Spleen (tissue), 13 donors: ENCODE measurements around the gene METTL18. TPM values are rescaled to one million over a fixed set of nuclear protein-coding genes. Genes with fewer than 3 reads are reported as not detected.

ENCODE experiments used
- DNase-seq: peaks from one replicate; pipeline ENCODE4 v3.0.0-alpha.2; 2020
- H3K27ac ChIP-seq, 8 donors: fragments of 200-600 bp; sonication (generic) in 7 of 8; 1 replicate in 4 of 8; 2 replicates in 4 of 8; pipeline versions ENCODE4 v1.5.0 to v1.8.0; 2016 to 2021; ENCODE audit warnings: inconsistent platforms in 4 of 8, mild to moderate bottlenecking in 4 of 8, moderate library complexity in 1 of 8
- H3K27me3 ChIP-seq, 7 donors: fragments of 200-600 bp; sonication (generic) in 6 of 7; replicated peaks in 1 of 7; 1 replicate in 4 of 7; 2 replicates in 3 of 7; pipeline versions ENCODE4 v1.5.0 to v1.8.0; 2016 to 2021; ENCODE audit warnings: inconsistent platforms in 3 of 7, mild to moderate bottlenecking in 1 of 7
- H3K36me3 ChIP-seq, 6 donors: fragments of 200-600 bp; sonication (generic) in 5 of 6; 1 replicate in 4 of 6; 2 replicates in 2 of 6; pipeline versions ENCODE4 v1.5.0 to v1.8.0; 2016 to 2021; ENCODE audit warnings: inconsistent platforms in 2 of 6
- H3K4me1 ChIP-seq, 6 donors: fragments of 200-600 bp; sonication (generic) in 5 of 6; 1 replicate in 3 of 6; 2 replicates in 3 of 6; pipeline versions ENCODE4 v1.5.0 to v1.8.0; 2016 to 2021; ENCODE audit warnings: inconsistent platforms in 3 of 6
- H3K4me3 ChIP-seq, 8 donors: fragments of 200-600 bp; sonication (generic) in 7 of 8; 1 replicate in 4 of 8; 2 replicates in 4 of 8; pipeline versions ENCODE4 v1.5.0 to v1.8.0; 2016 to 2021; ENCODE audit warnings: inconsistent platforms in 4 of 8, mild to moderate bottlenecking in 4 of 8, moderate library complexity in 2 of 8
- H3K9me3 ChIP-seq, 8 donors: fragments of 200-600 bp; sonication (generic) in 7 of 8; 1 replicate in 4 of 8; 2 replicates in 4 of 8; pipeline versions ENCODE4 v1.5.0 to v1.8.0; 2016 to 2021; ENCODE audit warnings: inconsistent platforms in 4 of 8
- POLR2A ChIP-seq, 3 donors: fragments of 450-650 bp; IDR thresholded peaks; one replicate each; pipeline ENCODE4 v1.5.1; 2017; ENCODE audit warnings: antibody characterized with exemption in 3 of 3, mild to moderate bottlenecking in 1 of 3
- POLR2AphosphoS5 ChIP-seq, 3 donors: sonication (generic); formaldehyde crosslinking; IDR thresholded peaks; one replicate each; pipeline ENCODE4 v1.5.1; 2017; ENCODE audit warnings: antibody characterized with exemption in 3 of 3
- WGBS, 5 donors: extraction: QIAGEN DNeasy Blood & Tissue Kit in 3 of 5; methylation state at CpG; one replicate each; pipeline versions ENCODE4 v1.1.5 to v1.1.7; 2013 to 2018; 5-methylcytosine and 5-hydroxymethylcytosine counted together
- intact Hi-C: fragments of 100-400 bp; cut with DNase I; formaldehyde crosslinking; loops from one replicate; pipeline ENCODE4 v1.15.0; 2023; ENCODE audit warnings: low total_unique reads
- long read RNA-seq, 2 donors: transcript quantifications; one replicate each; lab custom pipeline, GENCODE V29; 2026
- polyA plus RNA-seq, 3 donors: library from polyadenylated mRNA; stranded (reverse); fragments of 200-250 nt; gene quantifications; one replicate each; pipeline ENCODE4 v1.2.1, GENCODE V29; 2013
- total RNA-seq, 7 donors: library from RNA; depleted of rRNA in 3 of 7; stranded (reverse); fragments of >200 nt in 3 of 7; fragmentation: NEBNext Ultra II Directional in 4 of 7; extraction: Animal tissue kit (Norgen Biotek cat#: 25700) in 4 of 7; gene quantifications; one replicate each; pipeline versions ENCODE4 v1.1.0 to v1.2.1, GENCODE V29; 2016 to 2021
- TF ChIP-seq, protein P1 (sequence below), 11 experiments: fragments of 200-600 bp in 7 of 11; fragments of 450-650 bp in 4 of 11; sonication (generic) in 4 of 11; IDR thresholded peaks in 8 of 11; conservative IDR thresholded peaks in 3 of 11; 1 replicate in 7 of 11; 2 replicates in 4 of 11; pipeline versions ENCODE4 v1.4.0 to v1.8.0; 2016 to 2021; ENCODE audit warnings: antibody characterized with exemption in 11 of 11, inconsistent platforms in 4 of 11, mild to moderate bottlenecking in 1 of 11
- donor health status: healthy with polysubstance abuse.
- donor health status: DM: no; HTN: no; CAD: no; lungs with moderate emphysema.
- donor health status: DM: no; HTN: no; CAD: no.
- donor health status: Bipolar disorder and iron deficiency.
- donor health status: healthy.
- donor health status: DM: no; HTN: no; CAD: no.
- donor health status: DM: yes; HTN: yes; CAD: no.

Gene METTL18
- 10 to 100 TPM in 3 of 7 donors, 1 to 10 TPM in 4; 6.5 to 12.9 (median 9.9) TPM for total RNA-seq
- polyA plus RNA-seq: 10 to 100 TPM; 15.5 to 16.3 (median 15.9) TPM
- long read RNA-seq, donor 1, transcript METTL18-202 (2 exons, 1,521 nt): major isoform, 7 of 7 reads
- long read RNA-seq, donor 1, partial matches to known transcripts: 0 of 7 reads
- long read RNA-seq, donor 1, other reads (novel, unspliced or antisense): 0 of 7 reads
- long read RNA-seq, donor 2, partial matches to known transcripts: 0 of 1 reads
- long read RNA-seq, donor 2, other reads (novel, unspliced or antisense): 0 of 1 reads

GRCh38 chr1:169794530-169795416 lies at the start of gene METTL18:
METTL18 (minus strand) TSS chr1:169794907; CDS start chr1:169793695, 1,212 bp downstream.
- Histone ChIP-seq H3K9me3 (no peaks in the 10 kb centered on the region), H3K4me1 (peaks cover 21 to 48% (median 31%) of the 10 kb centered on the region in 6 donors), H3K36me3 (peaks cover 0 to 26% (median 0%) of the 10 kb centered on the region in 6 donors), H3K27ac (peak within 1 kb of the TSS; percentile 86 to 94 (median 92)), H3K27me3 (no peaks in the 10 kb centered on the region), H3K4me3 (peak within 1 kb of the TSS; percentile 60 to 82 (median 66))
- peak; percentile 96 for DNase-seq
- intact Hi-C loops: no loop called here
- WGBS, 5 donors: 0 to 1% (median 0%) methylated on average over 31 to 48 of the region's 48 CpGs
- TF ChIP-seq POLR2A (IDR thresholded peaks at IDR 0.05): no peak
- TF ChIP-seq, protein P1, sequence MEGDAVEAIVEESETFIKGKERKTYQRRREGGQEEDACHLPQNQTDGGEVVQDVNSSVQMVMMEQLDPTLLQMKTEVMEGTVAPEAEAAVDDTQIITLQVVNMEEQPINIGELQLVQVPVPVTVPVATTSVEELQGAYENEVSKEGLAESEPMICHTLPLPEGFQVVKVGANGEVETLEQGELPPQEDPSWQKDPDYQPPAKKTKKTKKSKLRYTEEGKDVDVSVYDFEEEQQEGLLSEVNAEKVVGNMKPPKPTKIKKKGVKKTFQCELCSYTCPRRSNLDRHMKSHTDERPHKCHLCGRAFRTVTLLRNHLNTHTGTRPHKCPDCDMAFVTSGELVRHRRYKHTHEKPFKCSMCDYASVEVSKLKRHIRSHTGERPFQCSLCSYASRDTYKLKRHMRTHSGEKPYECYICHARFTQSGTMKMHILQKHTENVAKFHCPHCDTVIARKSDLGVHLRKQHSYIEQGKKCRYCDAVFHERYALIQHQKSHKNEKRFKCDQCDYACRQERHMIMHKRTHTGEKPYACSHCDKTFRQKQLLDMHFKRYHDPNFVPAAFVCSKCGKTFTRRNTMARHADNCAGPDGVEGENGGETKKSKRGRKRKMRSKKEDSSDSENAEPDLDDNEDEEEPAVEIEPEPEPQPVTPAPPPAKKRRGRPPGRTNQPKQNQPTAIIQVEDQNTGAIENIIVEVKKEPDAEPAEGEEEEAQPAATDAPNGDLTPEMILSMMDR (IDR thresholded peaks at IDR 0.05 in 8 of 11, conservative IDR thresholded peaks at IDR 0.05 in 3 of 11): peak in 4 of 11 experiments; percentile 10 to 54 (median 16)
- peak; percentile 85 to 86 (median 86) for TF ChIP-seq POLR2AphosphoS5 (IDR thresholded peaks at IDR 0.05)

DNA sequence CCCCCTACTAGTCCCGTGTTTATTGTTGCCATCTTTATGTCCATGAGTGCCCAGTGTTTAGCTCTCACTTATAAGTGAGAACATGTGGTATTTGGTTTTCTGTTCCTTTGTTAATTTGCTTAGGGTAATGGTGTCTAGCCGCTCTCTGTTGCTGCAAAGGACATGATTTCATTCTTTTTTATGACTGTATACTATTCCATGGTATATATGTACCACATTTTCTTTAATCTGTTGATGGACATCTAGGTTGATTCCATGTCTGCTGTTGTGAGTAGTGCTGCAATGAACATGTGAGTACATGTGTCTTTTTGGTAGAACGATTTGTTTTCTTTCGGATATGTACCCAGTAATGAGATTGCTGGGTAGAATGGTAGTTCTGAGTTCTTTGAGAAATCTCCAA lies 44.2 kb upstream of the METTL18 start:
- intact Hi-C loops: no loop called here
- TF ChIP-seq, protein P1 (IDR thresholded peaks at IDR 0.05 in 8 of 11, conservative IDR thresholded peaks at IDR 0.05 in 3 of 11): no peak
- no peak for TF ChIP-seq POLR2A (IDR thresholded peaks at IDR 0.05)
- no peak for TF ChIP-seq POLR2AphosphoS5 (IDR thresholded peaks at IDR 0.05)
- Histone ChIP-seq H3K9me3 (peaks cover 0 to 23% (median 17%) of the 10 kb centered on the region in 8 donors), H3K4me1 (no peaks in the 10 kb centered on the region), H3K27ac (no peak overlapping the region), H3K36me3 (peaks cover 0 to 83% (median 18%) of the 10 kb centered on the region in 6 donors), H3K27me3 (no peaks in the 10 kb centered on the region), H3K4me3 (no peak overlapping the region)
- 72 to 100% (median 74%) methylated on average over 4 of the region's 4 CpGs for WGBS, 5 donors
- no peak for DNase-seq

DNA sequence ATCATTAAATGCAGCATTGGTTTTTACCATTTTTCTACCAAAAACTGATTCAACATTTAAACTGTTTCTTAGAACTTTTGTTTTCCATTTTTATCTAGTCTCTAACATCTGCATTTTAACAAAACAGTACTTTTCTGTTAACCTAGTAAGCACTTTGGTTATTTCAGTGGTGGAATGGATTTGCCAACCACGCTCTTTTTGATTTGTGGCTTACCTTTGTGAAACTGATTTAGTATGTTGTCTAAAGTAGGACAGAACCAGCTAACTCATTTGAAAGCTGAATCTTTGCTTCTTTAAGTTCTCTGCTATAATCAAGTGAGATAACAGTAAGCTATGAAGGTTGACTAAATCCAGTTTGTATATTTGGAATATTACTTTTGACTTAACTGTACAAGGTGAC lies 41.5 kb upstream of the METTL18 start:
- no peak for DNase-seq
- H3K27me3 ChIP-seq: no peaks in the 10 kb centered on the region
- 93 to 100% (median 95%) methylated on average over 1 of the region's 1 CpG for WGBS, 5 donors
- no peak overlapping the region for H3K27ac ChIP-seq
- no peaks in the 10 kb centered on the region for H3K4me1 ChIP-seq
- intact Hi-C loops: no loop called here
- TF ChIP-seq POLR2A (IDR thresholded peaks at IDR 0.05) (no peak), POLR2AphosphoS5 (IDR thresholded peaks at IDR 0.05) (no peak)
- TF ChIP-seq, protein P1 (IDR thresholded peaks at IDR 0.05 in 8 of 11, conservative IDR thresholded peaks at IDR 0.05 in 3 of 11): no peak
- H3K9me3 ChIP-seq: peaks cover 0 to 23% (median 17%) of the 10 kb centered on the region in 8 donors
- H3K36me3 ChIP-seq: peaks cover 0 to 83% (median 26%) of the 10 kb centered on the region in 6 donors
- no peak overlapping the region for H3K4me3 ChIP-seq
